Stimulated activated CD8-positive, alpha-beta memory T cell treated with anti-CD3 and anti-CD28 coated beads, Interleukin-4, amount 100 ng/mL, for 1 hour (primary cell): ENCODE data around the gene CRIP3.

Experiments
- DNase-seq, 2 donors: peaks; one replicate each; pipeline ENCODE4 v3.0.0-alpha.2; 2020; ENCODE audit warnings: low read depth in 2 of 2, low spot score in 1 of 2

CRIP3 gene

DNA sequence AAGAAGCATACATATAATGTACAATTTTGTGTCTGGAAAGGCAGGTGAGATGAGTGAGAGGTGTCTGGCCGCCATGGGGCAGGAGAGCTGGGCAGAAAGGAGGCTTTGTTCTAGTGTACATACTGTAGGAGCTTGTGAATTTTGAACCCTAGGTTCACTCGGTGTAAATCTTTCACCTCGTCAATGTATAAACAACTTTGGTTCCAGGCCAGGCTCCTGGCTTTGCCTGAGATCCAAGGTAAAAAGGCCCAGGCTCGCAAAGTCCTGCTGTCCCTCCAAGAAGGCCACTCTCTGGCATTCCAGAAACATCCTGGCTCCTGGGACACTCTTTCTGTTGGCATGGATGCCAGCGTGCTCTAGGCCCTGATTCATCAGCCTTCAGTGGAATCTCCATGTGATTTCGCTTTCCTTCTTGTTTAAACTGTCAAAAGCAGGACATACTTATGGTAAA is 17.7 kb downstream of the CRIP3 start:
- DNase-seq: no peak

DNA sequence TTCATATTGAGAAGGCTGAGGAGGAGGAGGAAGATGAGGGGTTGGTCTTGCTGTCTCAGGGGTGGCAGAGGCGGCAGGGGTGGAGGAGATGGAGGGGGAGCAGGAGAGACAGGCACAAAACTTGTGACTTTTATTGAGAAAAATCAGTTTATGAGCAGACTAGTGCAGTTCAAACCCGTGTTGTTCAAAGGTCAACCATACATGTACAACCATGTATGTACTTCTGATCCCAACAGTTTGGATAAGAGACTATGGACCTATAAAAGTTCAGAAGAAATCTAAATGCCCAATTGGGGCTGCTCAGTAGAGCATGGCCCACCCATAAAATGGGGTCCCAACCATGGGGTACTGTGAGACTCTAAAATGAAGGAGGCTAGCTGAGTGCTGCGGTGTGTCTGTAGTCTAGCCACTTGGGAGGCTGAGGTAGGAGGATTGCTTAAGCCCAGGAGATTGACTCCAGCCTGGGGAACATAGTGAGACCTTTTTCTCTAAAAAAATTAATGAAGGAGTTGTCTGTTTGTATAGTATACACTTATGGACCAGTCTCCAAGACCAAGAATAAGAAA is 18.2 kb downstream of the CRIP3 start:
- no peak for DNase-seq

DNA sequence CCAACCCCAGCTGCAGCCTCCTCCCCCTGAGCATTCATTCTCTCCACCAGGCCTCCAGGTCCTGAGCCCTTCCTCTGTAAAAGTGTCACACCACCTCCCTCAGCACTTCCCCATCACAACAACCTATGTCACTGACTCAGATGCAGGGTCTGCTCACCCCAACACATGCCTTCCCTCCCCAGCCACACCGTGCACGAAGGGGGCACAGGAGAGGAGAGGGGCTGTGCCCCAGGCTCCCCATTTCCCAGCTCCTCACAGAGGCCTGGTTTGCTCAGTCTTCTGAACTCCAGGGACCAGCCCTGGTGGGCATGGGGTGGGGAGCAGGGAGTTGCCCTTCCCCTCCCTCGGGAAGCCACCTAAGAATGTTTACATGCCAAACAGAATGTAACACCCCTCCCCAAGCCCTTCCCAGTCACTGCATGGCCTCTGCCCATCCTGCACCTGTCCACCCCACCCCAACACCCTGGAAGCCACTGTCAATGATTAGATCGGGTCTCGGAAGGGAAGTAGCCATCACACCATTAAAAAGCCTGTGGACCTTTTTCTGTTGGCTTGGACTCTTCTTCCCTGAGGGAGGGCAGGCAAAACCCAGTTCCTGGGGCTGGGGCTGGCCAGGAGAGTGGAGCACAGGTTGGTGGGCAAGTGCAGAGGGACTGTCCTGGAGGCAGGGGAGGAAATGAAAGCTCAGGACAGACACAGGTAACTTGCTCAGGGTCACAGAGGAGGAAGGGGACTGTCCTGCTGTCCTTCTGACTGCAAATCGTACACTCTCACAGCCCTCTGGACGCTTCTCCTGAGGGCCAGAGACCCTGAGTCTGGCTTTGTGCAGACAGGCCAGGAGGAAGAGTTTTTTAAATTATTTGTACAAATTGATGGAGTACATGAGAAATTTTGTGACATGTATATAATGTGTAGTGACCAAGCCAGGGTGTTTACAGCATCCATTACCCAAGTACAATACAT is 20.6 kb downstream of the CRIP3 start:
- DNase-seq: no peak

- no peak for DNase-seq
Measured at GRCh38 chr6:43286980-43287716, 21.5 kb downstream of the CRIP3 start.

- DNase-seq: no peak
Measured at GRCh38 chr6:43286456-43286979, 22.1 kb downstream of the CRIP3 start.

GRCh38 chr6:43285832-43286231 is 22.8 kb downstream of the CRIP3 start:
- no peak for DNase-seq

GRCh38 chr6:43284991-43285781 is 23.4 kb downstream of the CRIP3 start:
- DNase-seq: no peak

- DNase-seq: no peak
Measured at GRCh38 chr6:43283905-43284304, 24.7 kb downstream of the CRIP3 start.

GRCh38 chr6:43283514-43283901 is 25.1 kb downstream of the CRIP3 start:
- no peak for DNase-seq

DNA sequence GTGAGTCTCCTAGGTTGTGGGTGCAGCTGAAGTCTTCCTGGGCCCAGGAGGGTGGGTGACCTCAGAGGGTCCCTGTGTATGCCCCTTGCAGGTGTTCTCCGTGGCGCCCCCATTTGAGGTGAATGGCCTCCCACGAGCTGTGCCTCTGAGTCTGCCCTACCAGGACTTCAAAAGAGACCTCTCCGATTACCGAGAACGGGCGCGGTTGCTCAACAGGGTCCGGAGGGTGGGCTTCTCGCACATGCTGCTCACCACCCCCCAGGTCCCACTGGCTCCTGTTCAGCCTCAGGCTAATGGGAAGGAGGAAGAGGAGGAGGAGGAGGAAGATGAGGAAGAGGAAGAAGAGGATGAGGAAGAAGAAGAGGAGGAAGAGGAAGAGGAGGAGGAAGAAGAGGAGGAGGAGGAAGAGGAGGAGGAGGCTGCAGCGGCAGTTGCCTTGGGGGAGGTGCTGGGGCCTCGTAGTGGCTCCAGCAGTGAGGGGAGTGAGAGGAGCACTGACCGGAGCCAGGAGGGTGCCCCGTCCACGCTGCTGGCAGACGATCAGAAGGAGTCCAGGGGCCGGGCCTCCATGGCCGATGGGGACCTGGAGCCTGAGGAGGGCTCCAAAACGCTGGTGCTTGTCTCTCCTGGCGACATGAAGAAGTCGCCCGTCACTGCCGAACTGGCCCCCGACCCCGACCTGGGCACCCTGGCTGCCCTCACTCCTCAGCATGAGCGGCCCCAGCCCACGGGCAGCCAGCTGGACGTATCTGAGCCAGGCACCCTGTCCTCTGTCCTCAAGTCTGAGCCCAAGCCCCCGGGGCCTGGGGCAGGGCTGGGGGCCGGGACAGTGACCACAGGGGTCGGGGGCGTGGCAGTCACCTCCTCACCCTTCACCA is 25.8 kb downstream of the CRIP3 start:
- DNase-seq: no peak

DNA sequence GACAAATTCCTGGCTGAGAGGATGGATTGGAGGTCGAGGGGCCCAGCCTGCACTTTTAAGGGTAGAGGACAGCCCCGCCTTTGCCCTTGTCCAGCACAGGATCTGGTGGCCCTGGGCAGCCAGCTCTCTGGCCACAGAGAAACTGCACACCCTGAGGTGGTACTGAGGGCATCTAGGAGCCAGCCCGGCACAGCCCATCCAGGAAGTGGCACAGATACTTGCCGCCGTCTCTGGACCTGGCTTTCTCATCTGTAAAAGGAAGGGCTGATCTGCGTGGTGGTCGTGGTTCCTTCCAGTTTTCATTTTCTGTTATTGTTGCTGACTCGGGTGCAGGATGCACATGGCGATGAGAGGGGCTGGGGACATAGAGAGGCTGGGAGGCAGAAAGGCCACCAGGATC is 26.6 kb downstream of the CRIP3 start:
- DNase-seq: no peak

DNA sequence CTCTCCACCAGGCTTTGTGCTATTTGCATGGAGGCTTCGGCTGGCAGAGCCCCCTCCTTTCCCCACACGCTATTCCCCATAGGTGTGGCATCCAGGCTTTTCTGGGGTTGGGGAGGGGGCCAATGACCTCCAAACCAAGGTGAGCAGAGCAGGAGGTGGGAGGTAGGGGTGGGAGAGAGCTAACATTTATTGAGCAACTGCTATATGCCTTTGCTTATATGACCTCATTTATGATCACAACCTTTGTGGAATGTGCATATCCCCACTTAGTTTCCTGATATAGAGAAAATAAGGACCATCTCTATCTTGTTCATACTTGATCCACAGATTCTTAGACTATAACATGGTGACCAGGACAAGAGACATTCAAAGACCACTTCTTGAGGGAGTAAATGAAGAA is 28.4 kb downstream of the CRIP3 start:
- DNase-seq: no peak

DNA sequence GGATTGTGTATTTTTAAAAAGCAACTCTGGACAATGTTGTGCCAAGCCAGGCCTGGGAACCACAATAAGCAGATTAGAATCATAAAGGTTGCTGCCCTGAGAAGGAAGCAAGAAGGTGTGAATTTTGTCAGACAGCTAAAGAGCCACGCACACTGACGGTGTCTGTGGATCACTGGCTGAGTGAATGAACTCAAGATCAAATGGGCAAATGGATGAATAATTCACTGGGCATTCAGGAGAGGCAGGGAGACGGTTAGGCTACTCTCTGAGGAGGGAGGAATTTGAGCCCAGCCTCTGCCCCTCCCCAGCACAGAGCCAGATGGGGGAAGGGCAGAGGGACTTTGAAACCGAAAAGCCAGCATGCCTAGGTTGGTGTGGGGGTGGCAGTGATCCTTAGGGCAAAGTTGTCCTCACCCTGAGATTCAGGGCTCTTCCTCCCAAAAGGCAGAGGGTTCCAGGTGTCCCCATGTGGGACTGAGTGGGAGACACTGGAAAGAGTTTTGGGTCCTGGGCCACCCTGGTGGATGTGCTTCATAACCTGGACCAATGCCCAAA is 30.0 kb downstream of the CRIP3 start:
- no peak for DNase-seq

GRCh38 chr6:43277643-43278523 is 30.7 kb downstream of the CRIP3 start:
- DNase-seq: no peak

DNA sequence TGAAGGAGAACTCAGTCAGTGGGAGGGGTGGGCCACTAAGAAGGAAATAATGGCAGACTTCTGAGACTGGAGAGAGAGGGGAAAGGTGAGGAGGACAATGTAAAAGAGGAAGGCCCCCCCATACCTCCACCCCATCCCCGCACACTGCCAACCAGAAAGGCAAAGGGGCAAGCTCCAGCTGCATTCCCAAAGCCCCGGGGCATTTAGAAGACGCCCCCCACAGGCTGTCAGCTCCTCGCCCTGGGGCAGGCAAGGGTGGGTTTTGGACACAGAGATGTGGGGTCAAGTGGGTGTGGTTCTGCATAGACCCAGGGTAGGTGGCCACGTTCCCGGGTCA is 31.4 kb downstream of the CRIP3 start:
- DNase-seq: no peak

GRCh38 chr6:43276577-43277305 is 31.9 kb downstream of the CRIP3 start:
- no peak for DNase-seq

DNA sequence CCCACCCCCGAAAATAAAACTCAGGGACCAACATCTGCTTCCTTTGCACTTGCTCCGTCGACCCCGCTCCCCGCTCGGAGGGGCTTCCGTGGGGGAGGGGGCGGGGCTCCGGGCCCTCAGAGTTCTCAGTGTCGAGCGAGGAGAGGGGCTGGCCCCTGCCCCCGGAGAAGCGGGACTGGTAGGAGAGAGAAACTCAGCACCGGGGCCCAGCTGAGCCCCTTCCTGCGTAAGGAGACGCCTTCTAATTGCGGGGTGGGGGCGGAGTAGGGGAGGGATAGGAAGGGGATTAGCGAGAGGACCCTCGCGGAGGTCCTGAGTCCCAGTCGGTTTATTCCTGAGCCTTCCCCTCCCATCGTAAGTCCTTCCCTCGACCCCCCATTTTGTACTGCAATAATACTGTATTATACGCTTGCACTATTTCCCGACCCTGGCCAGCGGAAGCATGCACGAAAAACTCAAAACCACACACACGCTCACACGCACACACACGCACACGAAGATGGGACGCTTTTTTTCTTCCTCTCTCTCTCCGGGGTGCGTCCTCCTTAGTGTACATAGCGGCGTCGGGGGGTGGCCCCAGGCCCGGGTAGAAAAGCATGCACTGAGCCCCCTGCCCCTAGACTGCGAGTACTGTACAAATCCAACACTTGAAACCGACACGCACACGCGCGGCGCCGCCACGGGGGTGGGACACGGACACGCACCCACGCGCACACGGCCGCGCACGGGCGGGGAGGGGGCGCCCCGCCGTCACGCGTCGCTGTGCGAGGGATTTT is 32.6 kb downstream of the CRIP3 start:
- no peak for DNase-seq
